Measurements from ENCODE around the gene IKBKG. TPM values are rescaled to one million over a fixed set of nuclear protein-coding genes. Genes with fewer than 3 reads are reported as not detected.

IKBKG gene
- total and polyA plus RNA-seq, 2 of the 4 experiments (the other 2 are of a cell fraction), result 16.5 to 38.2 TPM

- intact Hi-C loops (cut with micrococcal nuclease) (no loop called here), dilution Hi-C loops (cut with HindIII; ENCODE audit: low sequenced_read_pairs, unreplicated experiment) (no loop called here), in situ Hi-C loops (cut with MboI; ENCODE audit: low sequenced_read_pairs) (no loop called here)
- H3K56ac ChIP-seq (ENCODE audit: extremely low read depth, insufficient read depth, low read length), result no peak overlapping the region
- H4K91ac ChIP-seq (ENCODE audit: insufficient read depth, low read depth, low read length), result no peak overlapping the region
- DNase-seq, result no peak
- H3K4me2 ChIP-seq (ENCODE audit: low read depth, low read length), result no peak overlapping the region
- 83% methylated on average over 1 of the region's 3 CpGs; no CpG with 5 or more reads in 1 of the 2 experiments for WGBS, 2 experiments (ENCODE audit: extremely low coverage in 2 of 2, insufficient read length in 1 of 2)
- H4K20me1 ChIP-seq (ENCODE audit: insufficient read depth, low read length), result no peaks in the 10 kb centered on the region
- no peak overlapping the region for H2BK120ac ChIP-seq (ENCODE audit: low read depth, low read length)
- H2BK5ac ChIP-seq (ENCODE audit: low read depth, low read length, poor library complexity, severe bottlenecking), result no peak overlapping the region
- H3K18ac ChIP-seq (ENCODE audit: low read depth, low read length), result no peak overlapping the region
- no peak overlapping the region for H3K27ac ChIP-seq (ENCODE audit: insufficient read depth, low read length)
- H3K9me1 ChIP-seq (ENCODE audit: insufficient read depth, low read length), result peaks cover 4% of the 10 kb centered on the region; the same call in 1 of the 2 replicates
- no peak overlapping the region for H2BK20ac ChIP-seq (ENCODE audit: low read depth, low read length)
- H2AFZ ChIP-seq (replicated peaks; ENCODE audit: low read length, poor library complexity), result no peak overlapping the region
- BruUV-seq (replicated peaks), result no TSS peak
- peaks cover 2% of the 10 kb centered on the region; the same call in 1 of the 2 replicates for H3K4me1 ChIP-seq (ENCODE audit: control insufficient read depth, insufficient read depth, low read length)
- H2BK15ac ChIP-seq (ENCODE audit: low read depth, low read length), result no peak overlapping the region
- H4K8ac ChIP-seq (ENCODE audit: low read depth in 2 of 2, low read length in 2 of 2), result no peak overlapping the region
- no peak for ATAC-seq (ENCODE audit: low read depth)
- no peak overlapping the region for H3K23ac ChIP-seq (ENCODE audit: low read depth, low read length)
- H3K27me3 ChIP-seq (ENCODE audit: control insufficient read depth, insufficient read depth, low read length), result no peaks in the 10 kb centered on the region
- H3K9ac ChIP-seq (ENCODE audit: low read depth, low read length), result no peak overlapping the region
- peaks cover 8% of the 10 kb centered on the region; the same call in 1 of the 2 replicates for H3K36me3 ChIP-seq (ENCODE audit: control insufficient read depth, insufficient read depth, low read length)
- H3K9me3 ChIP-seq (ENCODE audit: control insufficient read depth, insufficient read depth, low read length), result peaks cover 2% of the 10 kb centered on the region; the same call in 1 of the 2 replicates
- TF ChIP-seq MAZ (IDR thresholded peaks at IDR 0.05; ENCODE audit: borderline replicate concordance, low read depth, low read length), result no peak
- TF ChIP-seq FOS (IDR thresholded peaks at IDR 0.05; ENCODE audit: low read depth, low read length), result no peak
- no peak for TF ChIP-seq BHLHE40 (IDR thresholded peaks at IDR 0.05; ENCODE audit: low read depth, low read length)
- TF ChIP-seq CHD1 (IDR thresholded peaks at IDR 0.05; ENCODE audit: low read depth, low read length), result no peak
- TF ChIP-seq CEBPB (IDR thresholded peaks at IDR 0.05; ENCODE audit: low read depth, low read length), result no peak
- TF ChIP-seq ELK1 (IDR thresholded peaks at IDR 0.05; ENCODE audit: borderline replicate concordance, low read depth, low read length), result no peak
- TF ChIP-seq RAD21 (IDR thresholded peaks at IDR 0.05; ENCODE audit: low read length), result no peak
- no peak for TF ChIP-seq MXI1 (IDR thresholded peaks at IDR 0.05; ENCODE audit: borderline replicate concordance, low read depth, low read length)
- TF ChIP-seq USF2 (IDR thresholded peaks at IDR 0.05; ENCODE audit: low read depth, low read length), result no peak
- no peak for TF ChIP-seq SMC3 (IDR thresholded peaks at IDR 0.05; ENCODE audit: low read depth, low read length)
- no peak for TF ChIP-seq NFE2L2 (IDR thresholded peaks at IDR 0.05; ENCODE audit: low read depth, low read length)
- TF ChIP-seq CTCF (conservative IDR thresholded peaks at IDR 0.05; ENCODE audit: low read depth, low read length), result no peak
- TF ChIP-seq RFX5 (IDR thresholded peaks at IDR 0.05; ENCODE audit: low read depth, low read length), result no peak
- TF ChIP-seq MAFK (IDR thresholded peaks at IDR 0.05; ENCODE audit: low read depth, low read length), result no peak
- no peak for TF ChIP-seq RCOR1 (IDR thresholded peaks at IDR 0.05; ENCODE audit: insufficient replicate concordance, low read length)
- TF ChIP-seq POLR2A (IDR thresholded peaks at IDR 0.05; ENCODE audit: low read depth, low read length), result no peak
- H2AK9ac ChIP-seq (replicated peaks; ENCODE audit: low read depth, low read length, poor library complexity), result no peak overlapping the region
- no peaks in the 10 kb centered on the region; a peak in 1 of 4 replicates for H3K79me1 ChIP-seq (ENCODE audit: low read depth in 1 of 2, low read length in 2 of 2)
- H2AK5ac ChIP-seq (ENCODE audit: low read depth, low read length), result no peak overlapping the region
- CTCF ChIA-PET, result no interaction called here
- H3K4ac ChIP-seq (ENCODE audit: low read depth, low read length), result no peak overlapping the region
- H4K5ac ChIP-seq (ENCODE audit: low read depth, low read length), result no peak overlapping the region
- H3K14ac ChIP-seq (replicated peaks; ENCODE audit: low read depth, low read length), result no peak overlapping the region
- POLR2A ChIA-PET (ENCODE audit: unreplicated experiment), result no interaction called here
- H3K4me3 ChIP-seq (ENCODE audit: insufficient read depth, low read depth, low read length), result no peak overlapping the region
These were observed 44.4 kb upstream of the IKBKG start for GRCh38 chrX:154502989-154503388.
